HCT116 (cell line): Measurements from ENCODE around the gene AKT3.

Source experiments
- CBX3 ChIP-seq: IDR thresholded peaks from 2 replicates; pipeline ENCODE4 v1.6.1; 2012; ENCODE audit warnings: low read depth
- EZH2 ChIP-seq: fragments of 200-600 bp; sonication (generic); IDR thresholded peaks from 2 replicates; pipeline ENCODE4 v1.6.1; 2017; ENCODE audit warnings: antibody characterized with exemption, mixed run types
- EZH2phosphoT487 ChIP-seq: fragments of 200-600 bp; IDR thresholded peaks from 2 replicates; pipeline ENCODE4 v1.6.1; 2018; ENCODE audit warnings: antibody characterized with exemption, borderline replicate concordance
- POLR2A ChIP-seq: IDR thresholded peaks from 2 replicates; pipeline ENCODE4 v1.7.0; 2011; ENCODE audit warnings: borderline replicate concordance; ENCODE audit not compliant: insufficient read depth, insufficient read length; ENCODE audit errors: extremely low read depth
- POLR2AphosphoS5 ChIP-seq: IDR thresholded peaks from 2 replicates; pipeline ENCODE4 v1.6.1; 2011; ENCODE audit warnings: mild to moderate bottlenecking, low read depth, low read length, moderate library complexity
- RAD21 ChIP-seq: IDR thresholded peaks from 2 replicates; pipeline ENCODE4 v1.6.1; 2012; ENCODE audit warnings: low read depth, mild to moderate bottlenecking
- SIN3A ChIP-seq: IDR thresholded peaks from 2 replicates; pipeline ENCODE4 v1.6.1; 2012; ENCODE audit warnings: low read depth
- SP1 ChIP-seq: IDR thresholded peaks from 2 replicates; pipeline ENCODE4 v1.6.1; 2012; ENCODE audit warnings: low read depth
- TF ChIP-seq, protein P1 (sequence below): IDR thresholded peaks from 2 replicates; pipeline ENCODE4 v1.6.1; 2012
- TF ChIP-seq, protein P2 (sequence below), 3 experiments: fragments of 200-600 bp in 1 of 3; sonication (generic) in 1 of 3; IDR thresholded peaks in 2 of 3; conservative IDR thresholded peaks in 1 of 3; 2 replicates each; pipeline ENCODE4 v1.5.1; 2012 to 2017; ENCODE audit warnings: low read depth in 2 of 3, low read length in 2 of 3, antibody characterized with exemption in 1 of 3, borderline replicate concordance in 1 of 3, control low read depth in 1 of 3, mild to moderate bottlenecking in 1 of 3, mixed read lengths in 1 of 3, mixed run types in 1 of 3, moderate library complexity in 1 of 3; ENCODE audit not compliant: insufficient read depth in 1 of 3
- TF ChIP-seq, protein P3 (sequence below): IDR thresholded peaks from 2 replicates; pipeline ENCODE4 v1.6.1; 2012

DNA sequence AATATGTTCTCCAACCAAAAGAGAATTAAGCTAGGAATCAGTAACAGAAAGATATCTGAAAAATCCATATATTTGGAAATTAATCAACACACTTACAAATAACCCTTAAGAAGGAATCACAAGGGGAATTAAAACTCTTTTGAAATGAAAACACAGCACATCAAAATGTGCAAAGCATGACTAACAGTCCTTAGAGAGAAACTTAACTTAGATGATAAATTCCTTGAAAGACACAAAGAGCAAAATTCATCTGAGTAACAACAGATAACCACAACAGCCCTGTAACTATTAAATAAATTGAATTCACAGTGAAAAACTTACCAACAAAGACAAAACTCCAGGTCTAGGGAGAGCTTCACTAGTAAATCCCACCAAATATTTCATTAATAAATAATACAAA lies 310.4 kb downstream of the AKT3 start:
- TF ChIP-seq, protein P1, sequence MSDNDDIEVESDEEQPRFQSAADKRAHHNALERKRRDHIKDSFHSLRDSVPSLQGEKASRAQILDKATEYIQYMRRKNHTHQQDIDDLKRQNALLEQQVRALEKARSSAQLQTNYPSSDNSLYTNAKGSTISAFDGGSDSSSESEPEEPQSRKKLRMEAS = no peak
- no peak for TF ChIP-seq EZH2
- no peak for TF ChIP-seq POLR2AphosphoS5
- TF ChIP-seq POLR2A = no peak
- TF ChIP-seq, protein P2, sequence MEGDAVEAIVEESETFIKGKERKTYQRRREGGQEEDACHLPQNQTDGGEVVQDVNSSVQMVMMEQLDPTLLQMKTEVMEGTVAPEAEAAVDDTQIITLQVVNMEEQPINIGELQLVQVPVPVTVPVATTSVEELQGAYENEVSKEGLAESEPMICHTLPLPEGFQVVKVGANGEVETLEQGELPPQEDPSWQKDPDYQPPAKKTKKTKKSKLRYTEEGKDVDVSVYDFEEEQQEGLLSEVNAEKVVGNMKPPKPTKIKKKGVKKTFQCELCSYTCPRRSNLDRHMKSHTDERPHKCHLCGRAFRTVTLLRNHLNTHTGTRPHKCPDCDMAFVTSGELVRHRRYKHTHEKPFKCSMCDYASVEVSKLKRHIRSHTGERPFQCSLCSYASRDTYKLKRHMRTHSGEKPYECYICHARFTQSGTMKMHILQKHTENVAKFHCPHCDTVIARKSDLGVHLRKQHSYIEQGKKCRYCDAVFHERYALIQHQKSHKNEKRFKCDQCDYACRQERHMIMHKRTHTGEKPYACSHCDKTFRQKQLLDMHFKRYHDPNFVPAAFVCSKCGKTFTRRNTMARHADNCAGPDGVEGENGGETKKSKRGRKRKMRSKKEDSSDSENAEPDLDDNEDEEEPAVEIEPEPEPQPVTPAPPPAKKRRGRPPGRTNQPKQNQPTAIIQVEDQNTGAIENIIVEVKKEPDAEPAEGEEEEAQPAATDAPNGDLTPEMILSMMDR (IDR thresholded peaks at IDR 0.05 in 2 of 3, conservative IDR thresholded peaks at IDR 0.05 in 1 of 3; ENCODE audit: borderline replicate concordance in 1 of 3, insufficient read depth in 1 of 3, low read depth in 2 of 3, low read length in 2 of 3) = no peak
- no peak for TF ChIP-seq EZH2phosphoT487
- TF ChIP-seq SIN3A = no peak
- TF ChIP-seq RAD21 = no peak
- TF ChIP-seq CBX3 = no peak
- no peak for TF ChIP-seq SP1
- TF ChIP-seq, protein P3, sequence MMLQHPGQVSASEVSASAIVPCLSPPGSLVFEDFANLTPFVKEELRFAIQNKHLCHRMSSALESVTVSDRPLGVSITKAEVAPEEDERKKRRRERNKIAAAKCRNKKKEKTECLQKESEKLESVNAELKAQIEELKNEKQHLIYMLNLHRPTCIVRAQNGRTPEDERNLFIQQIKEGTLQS = no peak
